ENCODE results near the gene PRR19.

PRR19 gene

GRCh38 chr19:42356686-42357085, 54.8 kb downstream of the PRR19 start:
- H3K4me3 ChIP-seq (ENCODE audit: severe bottlenecking), result no peak overlapping the region
- TF ChIP-seq CTCF (IDR thresholded peaks at IDR 0.05; ENCODE audit: poor library complexity, severe bottlenecking), result no peak
- H3K36me3 ChIP-seq (ENCODE audit: low read depth), result no peaks in the 10 kb centered on the region
- DNase-seq (ENCODE audit: low spot score) (peak; percentile 63), ATAC-seq (ENCODE audit: low read depth) (no peak)
- H3K27ac ChIP-seq (ENCODE audit: poor library complexity, severe bottlenecking), result no peak overlapping the region
- no peaks in the 10 kb centered on the region for H3K9me3 ChIP-seq (ENCODE audit: severe bottlenecking)
- no peaks in the 10 kb centered on the region for H3K4me1 ChIP-seq (ENCODE audit: insufficient read depth, poor library complexity, severe bottlenecking)
- H3K27me3 ChIP-seq (ENCODE audit: insufficient read depth, poor library complexity, severe bottlenecking), result no peaks in the 10 kb centered on the region

- ATAC-seq (ENCODE audit: low read depth) (no peak), DNase-seq (ENCODE audit: low spot score) (no peak)
- no peak for TF ChIP-seq CTCF (IDR thresholded peaks at IDR 0.05; ENCODE audit: poor library complexity, severe bottlenecking)
- H3K4me3 ChIP-seq (ENCODE audit: severe bottlenecking), result no peak overlapping the region
- H3K36me3 ChIP-seq (ENCODE audit: low read depth), result no peaks in the 10 kb centered on the region
- H3K9me3 ChIP-seq (ENCODE audit: severe bottlenecking), result no peaks in the 10 kb centered on the region
- H3K27me3 ChIP-seq (ENCODE audit: insufficient read depth, poor library complexity, severe bottlenecking), result no peaks in the 10 kb centered on the region
- no peak overlapping the region for H3K27ac ChIP-seq (ENCODE audit: poor library complexity, severe bottlenecking)
- no peaks in the 10 kb centered on the region for H3K4me1 ChIP-seq (ENCODE audit: insufficient read depth, poor library complexity, severe bottlenecking)
Measured at GRCh38 chr19:42357290-42357689, 55.4 kb downstream of the PRR19 start.

All from RWPE2 (cell line).